ENCODE data around the gene CD14.
"Not testable (repeated sequence)": the region's sequence is repeated elsewhere in the genome, so short reads cannot be mapped to it uniquely, and the experiment has no call there.

The CD14 gene

GRCh38 chr5:140635291-140636257, 2.6 kb upstream of the CD14 start:
- no peak for DNase-seq (ENCODE audit: low read depth in 2 of 2)

- no peak for DNase-seq (ENCODE audit: low read depth in 2 of 2)
These were observed 1.1 kb upstream of the CD14 start for GRCh38 chr5:140634103-140634502.

DNA sequence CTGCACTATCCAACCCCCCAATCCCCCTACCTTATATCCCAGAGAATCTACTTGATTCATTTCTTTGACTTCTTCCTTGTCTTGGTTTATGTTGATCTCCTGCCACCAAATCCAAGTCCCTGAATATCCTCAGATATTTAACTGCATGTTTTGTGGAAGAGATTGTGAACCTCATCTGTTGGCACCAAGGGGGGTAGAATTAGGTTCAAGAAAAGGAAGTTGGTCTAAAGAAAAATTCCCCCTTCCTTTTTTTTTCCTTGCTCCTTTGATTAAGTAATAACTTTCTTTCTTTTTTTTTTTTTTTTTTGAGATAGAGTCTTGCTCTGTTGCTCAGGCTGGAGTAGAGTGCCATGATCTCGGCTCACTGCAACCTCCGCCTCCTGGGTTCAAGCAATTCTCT, 526 bp upstream of the CD14 start:
- no peak for DNase-seq (ENCODE audit: low read depth in 2 of 2)

- DNase-seq (ENCODE audit: low read depth in 2 of 2) = no peak
These were observed 482 bp downstream of the CD14 start for GRCh38 chr5:140632366-140633020.

- no peak for DNase-seq (ENCODE audit: low read depth in 2 of 2)
These were observed 1.1 kb downstream of the CD14 start for GRCh38 chr5:140631831-140632365.

DNA sequence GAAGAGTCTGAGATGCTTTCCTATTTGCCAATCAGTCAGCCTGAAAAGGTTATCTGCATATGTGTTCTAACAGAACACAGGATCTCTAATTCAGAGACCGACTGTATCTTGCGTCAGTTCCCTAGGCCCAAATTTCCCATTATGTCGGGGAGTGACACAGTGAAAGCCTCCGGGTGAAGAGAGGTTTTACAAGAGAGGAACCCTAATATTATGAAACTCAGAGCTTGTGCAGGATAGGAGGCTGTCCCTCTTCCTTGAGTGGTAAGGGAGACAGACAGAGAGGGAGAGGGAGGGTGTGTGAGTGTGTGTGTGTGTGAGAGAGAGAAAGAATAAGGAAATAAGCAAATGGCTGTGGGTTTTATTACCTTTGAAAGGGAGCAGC, 1.9 kb downstream of the CD14 start:
- DNase-seq (ENCODE audit: low read depth in 2 of 2) = no peak

- DNase-seq (ENCODE audit: low read depth in 2 of 2) = no peak
These were observed 2.5 kb downstream of the CD14 start for GRCh38 chr5:140630292-140631035.

DNA sequence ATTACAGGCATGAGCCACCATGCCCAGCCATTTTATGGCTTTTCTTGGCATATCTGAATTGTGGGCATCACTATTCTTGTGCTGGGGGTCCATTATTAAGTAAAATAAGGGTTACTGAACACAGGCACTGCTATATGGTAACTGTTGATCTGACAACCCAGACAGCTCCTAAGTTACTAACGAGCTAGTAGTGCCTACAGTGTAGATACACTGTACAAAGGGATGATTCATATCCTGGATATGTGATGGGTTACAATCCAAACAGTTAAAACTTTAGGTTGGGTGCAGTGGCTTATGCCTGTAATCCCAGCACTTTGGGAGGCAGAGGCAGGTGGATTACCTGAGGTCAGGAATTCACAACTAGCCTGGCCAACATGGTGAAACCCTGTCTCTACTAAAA, 4.3 kb downstream of the CD14 start:
- DNase-seq (ENCODE audit: low read depth in 2 of 2) = no peak

DNA sequence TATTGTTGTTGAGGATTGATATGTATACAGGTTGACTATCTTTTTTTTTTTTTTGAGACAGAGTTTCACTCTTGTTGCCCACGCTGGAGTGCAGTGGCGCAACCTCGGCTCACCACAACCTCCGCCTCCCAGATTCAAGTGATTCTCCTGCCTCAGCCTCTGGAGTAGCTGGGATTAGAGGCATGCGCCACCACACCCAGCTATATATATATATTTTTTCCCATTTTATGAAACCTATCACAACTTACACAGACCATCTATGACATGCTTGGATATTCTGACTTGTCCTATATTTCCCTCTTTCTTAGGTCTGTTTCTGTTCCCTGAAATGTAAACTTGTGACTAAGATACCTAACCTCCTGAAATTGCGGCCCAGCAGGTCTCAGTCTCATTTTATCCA, 5.0 kb downstream of the CD14 start:
- no peak for DNase-seq (ENCODE audit: low read depth in 2 of 2)

DNA sequence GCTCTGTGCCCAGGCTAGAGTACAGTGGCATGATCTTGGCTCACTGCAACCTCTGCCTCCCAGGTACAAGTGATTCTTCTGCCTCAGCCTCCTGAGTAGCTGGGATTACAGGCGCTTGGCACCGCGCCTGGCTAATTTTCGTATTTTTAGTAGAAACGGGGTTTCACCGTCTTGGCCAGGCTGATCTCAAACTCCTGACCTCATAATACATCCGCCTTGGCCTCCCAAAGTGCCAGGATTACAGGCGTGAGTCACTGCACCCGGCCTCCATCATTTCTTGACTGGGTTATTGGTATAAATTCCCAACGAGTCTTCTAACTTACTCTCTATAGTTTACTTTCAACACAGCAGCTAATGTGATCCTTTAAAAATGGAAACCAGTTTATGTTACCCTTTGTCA, 8.1 kb downstream of the CD14 start:
- DNase-seq (ENCODE audit: low read depth in 2 of 2) = not testable (repeated sequence)

- DNase-seq (ENCODE audit: low read depth in 2 of 2) = not testable (repeated sequence)
These were observed 9.9 kb downstream of the CD14 start for GRCh38 chr5:140623061-140623460.

- DNase-seq (ENCODE audit: low read depth in 2 of 2) = no peak
These were observed 10.7 kb downstream of the CD14 start for GRCh38 chr5:140622301-140622700.

DNA sequence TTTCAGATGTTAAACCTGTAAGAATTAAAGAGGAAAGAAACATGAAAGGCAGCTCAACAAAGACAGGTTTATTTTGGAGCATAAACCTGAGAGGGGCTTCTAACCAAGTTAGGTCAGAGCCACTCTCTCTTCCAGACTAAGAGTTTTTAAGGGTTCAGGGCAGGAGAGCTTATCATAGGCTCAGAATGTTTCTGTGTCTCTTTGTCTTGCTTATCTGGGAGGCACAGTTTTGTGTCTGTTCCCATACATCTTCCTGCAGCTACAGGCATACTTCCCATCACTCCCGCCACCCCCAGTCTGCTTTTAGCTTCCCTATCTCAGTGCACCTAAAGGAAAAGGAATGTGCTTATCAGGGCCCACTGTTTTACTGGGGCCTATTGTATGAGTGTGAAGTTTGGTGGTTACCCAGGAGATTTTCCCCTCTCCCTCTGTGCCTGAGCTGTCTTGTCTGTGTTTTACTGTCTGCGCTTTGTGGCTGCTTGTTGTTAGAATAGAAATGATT, 21.9 kb downstream of the CD14 start:
- DNase-seq (ENCODE audit: low read depth in 2 of 2) = no peak

DNA sequence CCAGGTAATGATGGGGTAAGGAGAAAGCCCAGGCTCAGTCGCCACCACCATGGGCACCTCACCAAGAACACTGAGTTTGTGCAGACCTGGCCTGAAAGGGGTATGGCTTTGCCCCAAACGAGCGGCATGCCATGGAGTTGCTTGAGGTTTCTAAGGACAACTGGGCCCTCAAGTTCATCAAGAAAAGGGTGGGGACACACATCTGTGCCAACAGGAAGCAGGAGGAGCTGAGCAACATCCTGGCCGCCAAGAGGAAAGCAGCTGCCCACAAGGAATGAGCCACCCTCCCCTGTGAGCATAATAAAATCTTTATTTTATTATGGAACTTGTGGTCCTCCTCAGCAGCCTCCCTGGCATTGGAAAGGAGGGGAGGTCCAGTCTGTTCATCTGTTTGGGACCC, 23.8 kb downstream of the CD14 start:
- no peak for DNase-seq (ENCODE audit: low read depth in 2 of 2)

DNA sequence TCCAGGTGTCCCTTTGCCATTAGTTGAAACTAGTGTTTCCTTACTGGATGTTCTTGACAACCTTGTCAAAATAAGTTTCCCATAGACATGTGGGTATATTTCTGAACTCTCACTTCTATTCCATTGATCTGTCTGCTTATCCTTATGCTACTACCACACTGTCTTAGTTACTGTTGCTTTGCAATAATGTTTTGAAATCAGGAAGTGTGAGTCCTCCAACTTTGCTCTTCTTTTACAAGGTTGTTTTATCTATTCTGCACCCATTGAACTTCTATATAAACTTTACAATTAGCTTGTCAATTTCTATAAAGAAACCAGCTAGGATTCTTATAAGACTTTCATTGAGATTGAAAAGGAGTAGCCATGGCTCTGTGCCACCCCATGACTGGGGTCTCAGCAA, 24.3 kb downstream of the CD14 start:
- DNase-seq (ENCODE audit: low read depth in 2 of 2) = no peak

- no peak for DNase-seq (ENCODE audit: low read depth in 2 of 2)
These were observed 25.9 kb downstream of the CD14 start for GRCh38 chr5:140607031-140607430.

- DNase-seq (ENCODE audit: low read depth in 2 of 2) = no peak
These were observed 27.1 kb downstream of the CD14 start for GRCh38 chr5:140605879-140606278.

GRCh38 chr5:140603734-140604133, 29.2 kb downstream of the CD14 start:
- DNase-seq (ENCODE audit: low read depth in 2 of 2) = no peak

GRCh38 chr5:140603446-140603698, 29.6 kb downstream of the CD14 start:
- DNase-seq (ENCODE audit: low read depth in 2 of 2) = not testable (repeated sequence)

- no peak for DNase-seq (ENCODE audit: low read depth in 2 of 2)
These were observed 30.8 kb downstream of the CD14 start for GRCh38 chr5:140602147-140602546.

DNA sequence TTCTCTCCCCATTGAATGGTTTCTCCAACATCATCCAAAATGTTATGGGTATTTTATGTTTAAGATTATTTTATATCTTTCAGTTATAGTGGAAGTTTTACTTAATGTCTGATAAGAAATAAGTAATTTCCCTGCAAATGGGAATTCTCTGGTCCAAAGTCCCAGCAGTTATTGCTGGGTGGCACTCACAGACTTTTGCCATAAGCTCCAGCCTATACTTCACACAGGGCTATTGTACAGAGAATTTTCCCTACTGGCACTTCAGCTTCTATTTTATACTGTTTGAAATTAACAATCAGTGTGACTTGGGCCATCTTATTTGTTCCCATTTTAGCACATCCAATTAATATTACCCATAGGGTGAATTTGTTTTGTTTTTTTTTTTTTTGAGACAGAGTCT, 32.9 kb downstream of the CD14 start:
- no peak for DNase-seq (ENCODE audit: low read depth in 2 of 2)

GRCh38 chr5:140598836-140599235, 34.1 kb downstream of the CD14 start:
- no peak for DNase-seq (ENCODE audit: low read depth in 2 of 2)

Data from fibroblast of skin of left quadriceps (primary cell).